Fibroblast of villous mesenchyme (primary cell): Measurements from ENCODE around the gene HS3ST3A1. TPM values are rescaled to one million over a fixed set of nuclear protein-coding genes. Genes with fewer than 3 reads are reported as not detected.

Source experiments
- DNase-seq: peaks from one replicate; pipeline ENCODE4 v3.0.0-alpha.2; 2010; ENCODE audit warnings: low read depth
- H3K4me3 ChIP-seq: 2 replicates; pipeline ENCODE4 v1.5.1; 2011; ENCODE audit warnings: low read depth, mild to moderate bottlenecking, low read length
- total RNA-seq: library from RNA; depleted of rRNA; stranded (reverse); fragments of >200 nt; gene quantifications from 2 replicates; pipeline ENCODE4 v1.2.3, GENCODE V29; 2012
- TF ChIP-seq, protein P1 (sequence below): IDR thresholded peaks from 2 replicates; pipeline ENCODE4 v1.5.1; 2012; ENCODE audit warnings: low read depth, mild to moderate bottlenecking, low read length; ENCODE audit not compliant: insufficient read depth

The HS3ST3A1 gene
- total RNA-seq, 1 donor = 13.8 TPM

DNA sequence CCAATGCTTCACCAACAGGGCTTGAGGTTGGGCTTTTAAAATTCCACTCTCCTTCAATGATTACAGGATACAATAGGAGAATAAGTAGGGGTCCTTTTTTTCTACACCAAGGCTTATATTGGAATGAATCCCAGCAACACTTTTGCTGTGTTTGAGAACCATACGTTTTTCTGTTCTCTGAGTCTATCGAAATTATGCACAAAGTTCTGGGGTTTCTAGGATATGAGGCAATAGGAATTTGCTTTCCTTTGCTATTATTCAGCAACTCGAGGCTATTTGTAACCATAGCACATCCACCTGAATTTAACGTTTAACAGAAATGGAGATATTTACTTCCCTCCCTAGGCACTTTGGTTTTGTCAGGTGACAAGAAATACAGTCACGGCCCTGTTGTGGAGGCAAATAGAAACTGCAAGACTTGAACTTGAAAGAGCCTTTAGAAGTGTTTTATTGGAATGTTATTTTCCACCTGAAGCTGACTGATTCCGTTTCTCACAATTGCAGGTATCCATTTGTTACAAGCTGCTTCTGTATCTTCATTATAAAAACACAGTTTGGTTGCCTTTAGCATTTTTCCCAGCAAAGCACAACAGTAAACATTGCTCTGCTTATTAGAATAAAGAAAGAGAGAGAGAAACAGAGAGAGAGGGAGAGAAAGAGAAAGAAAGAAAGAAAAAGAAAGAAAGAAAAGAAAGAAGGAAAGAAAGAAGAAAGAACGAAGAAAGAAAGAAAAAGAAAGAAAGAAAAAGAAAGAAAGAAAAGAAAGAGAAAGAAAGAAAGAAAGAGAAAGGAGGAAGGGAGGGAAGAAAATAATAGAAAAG is 109.6 kb downstream of the HS3ST3A1 start:
- TF ChIP-seq, protein P1, sequence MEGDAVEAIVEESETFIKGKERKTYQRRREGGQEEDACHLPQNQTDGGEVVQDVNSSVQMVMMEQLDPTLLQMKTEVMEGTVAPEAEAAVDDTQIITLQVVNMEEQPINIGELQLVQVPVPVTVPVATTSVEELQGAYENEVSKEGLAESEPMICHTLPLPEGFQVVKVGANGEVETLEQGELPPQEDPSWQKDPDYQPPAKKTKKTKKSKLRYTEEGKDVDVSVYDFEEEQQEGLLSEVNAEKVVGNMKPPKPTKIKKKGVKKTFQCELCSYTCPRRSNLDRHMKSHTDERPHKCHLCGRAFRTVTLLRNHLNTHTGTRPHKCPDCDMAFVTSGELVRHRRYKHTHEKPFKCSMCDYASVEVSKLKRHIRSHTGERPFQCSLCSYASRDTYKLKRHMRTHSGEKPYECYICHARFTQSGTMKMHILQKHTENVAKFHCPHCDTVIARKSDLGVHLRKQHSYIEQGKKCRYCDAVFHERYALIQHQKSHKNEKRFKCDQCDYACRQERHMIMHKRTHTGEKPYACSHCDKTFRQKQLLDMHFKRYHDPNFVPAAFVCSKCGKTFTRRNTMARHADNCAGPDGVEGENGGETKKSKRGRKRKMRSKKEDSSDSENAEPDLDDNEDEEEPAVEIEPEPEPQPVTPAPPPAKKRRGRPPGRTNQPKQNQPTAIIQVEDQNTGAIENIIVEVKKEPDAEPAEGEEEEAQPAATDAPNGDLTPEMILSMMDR = no peak
- no peak overlapping the region for H3K4me3 ChIP-seq
- DNase-seq = no peak

DNA sequence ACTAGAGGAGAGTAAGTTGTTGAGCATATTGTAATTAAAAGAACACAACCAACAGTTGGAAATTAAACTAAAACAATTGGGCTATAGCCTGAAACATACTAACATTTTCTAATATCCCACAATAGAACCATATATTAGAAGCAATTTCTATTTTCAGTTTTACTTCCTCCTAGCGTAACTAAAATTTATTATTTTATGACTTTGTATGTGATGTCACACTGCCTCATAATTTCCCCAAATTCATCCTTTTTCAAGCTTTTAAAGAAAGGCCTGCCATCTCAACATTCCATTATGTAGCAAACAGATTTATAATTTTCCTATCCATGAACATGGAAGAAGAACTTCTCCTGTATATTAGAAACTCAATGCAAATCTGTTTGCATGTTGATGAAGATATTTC is 110.2 kb downstream of the HS3ST3A1 start:
- TF ChIP-seq, protein P1 = no peak
- no peak overlapping the region for H3K4me3 ChIP-seq
- no peak for DNase-seq

DNA sequence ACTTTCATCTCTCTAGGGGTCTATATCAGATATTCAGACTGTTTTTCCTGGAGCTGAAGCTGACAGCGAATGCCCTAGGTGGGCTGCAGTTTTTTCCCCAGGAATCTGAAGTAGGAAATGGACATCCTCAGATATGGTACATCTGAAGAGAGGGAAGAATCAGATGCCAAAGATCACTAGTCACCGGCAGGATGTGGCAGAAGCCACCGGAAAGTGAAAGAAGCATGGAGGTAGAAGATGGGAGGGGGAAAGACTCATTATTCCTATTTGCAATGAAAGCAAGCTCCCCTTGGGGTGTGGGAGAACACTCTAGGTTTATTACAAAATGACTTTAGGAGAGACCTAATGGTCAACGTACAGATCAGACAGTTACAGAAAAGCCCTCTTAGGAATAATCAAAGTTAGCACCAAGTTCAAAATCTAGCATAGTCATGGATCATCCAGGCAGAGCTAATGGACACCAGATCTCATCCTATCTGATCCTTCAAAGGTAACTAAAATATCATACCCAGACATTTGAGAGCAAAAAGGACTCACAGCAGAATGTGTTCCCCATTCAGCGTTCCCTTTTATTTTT is 110.7 kb downstream of the HS3ST3A1 start:
- DNase-seq = no peak
- TF ChIP-seq, protein P1 = no peak
- H3K4me3 ChIP-seq = no peak overlapping the region

DNA sequence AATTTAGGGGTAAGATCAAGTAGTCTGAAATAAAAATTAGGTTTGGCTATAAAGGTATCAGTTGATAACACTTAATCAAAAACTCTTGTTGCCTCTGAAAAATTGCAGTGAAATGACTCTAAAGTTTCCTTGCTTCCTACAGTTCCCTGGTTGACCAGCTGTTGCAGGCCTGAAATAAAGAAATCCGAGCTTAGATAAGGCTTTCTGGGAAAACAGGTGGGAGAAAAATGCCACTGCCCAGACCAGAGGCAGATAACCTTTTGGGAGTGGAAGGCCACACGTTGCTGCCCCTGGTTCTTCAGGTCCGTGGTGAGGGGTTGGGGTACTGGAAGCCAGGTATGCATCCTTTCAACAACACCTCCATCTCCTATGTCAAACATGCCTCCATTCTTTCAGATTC is 111.3 kb downstream of the HS3ST3A1 start:
- H3K4me3 ChIP-seq = no peak overlapping the region
- DNase-seq = no peak
- TF ChIP-seq, protein P1 = no peak

DNA sequence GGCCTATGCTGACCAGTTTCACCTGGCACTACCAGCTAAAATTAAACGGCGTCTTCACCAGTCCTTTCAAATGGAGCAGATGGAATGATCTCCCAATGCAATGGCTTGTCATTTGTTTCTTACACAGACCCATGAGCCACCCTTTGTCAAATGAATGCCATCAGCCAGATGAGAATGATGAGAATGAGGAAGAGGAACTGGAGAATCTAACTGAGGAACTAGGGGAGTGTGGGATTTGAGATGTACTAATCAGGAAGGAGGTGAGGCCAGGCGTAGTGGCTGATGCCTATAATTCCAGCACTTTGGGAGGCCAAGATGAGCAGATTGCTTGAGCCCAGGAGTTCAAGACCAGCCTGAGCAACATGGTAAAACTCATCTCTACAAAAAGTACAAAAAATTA is 116.4 kb downstream of the HS3ST3A1 start:
- H3K4me3 ChIP-seq = no peak overlapping the region
- TF ChIP-seq, protein P1 = no peak
- DNase-seq = no peak

DNA sequence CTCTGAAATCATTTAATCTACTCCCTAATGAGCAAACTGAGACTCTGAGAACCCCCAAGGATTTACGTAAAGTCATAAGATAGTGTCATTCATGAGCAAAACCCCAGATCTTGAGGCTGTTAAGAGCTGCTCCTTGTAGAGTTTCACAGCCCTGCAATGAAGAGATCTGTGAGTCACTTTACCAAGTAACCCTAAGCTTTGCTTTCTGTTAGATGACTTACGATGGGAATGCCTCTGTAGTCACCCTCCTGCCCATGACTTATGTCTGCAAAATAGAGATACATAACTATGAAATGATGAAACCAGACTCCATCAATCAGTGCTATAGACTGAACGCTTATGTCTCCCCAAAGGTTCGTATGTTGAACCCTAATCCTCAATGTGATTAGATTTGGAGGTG is 117.7 kb downstream of the HS3ST3A1 start:
- DNase-seq = no peak
- TF ChIP-seq, protein P1 = no peak

More for the DNA sequence above, 117.7 kb downstream of the HS3ST3A1 start:
- no peak overlapping the region for H3K4me3 ChIP-seq
